Loucy (cell line): Measurements from ENCODE around the gene SSX2IP.

ENCODE experiments used
- H2AFZ ChIP-seq: fragments of 200-600 bp; sonication (generic); 2 replicates; pipeline ENCODE4 v1.6.0; 2016; ENCODE audit warnings: antibody characterized with exemption, mild to moderate bottlenecking, low read length, moderate library complexity
- H3F3A ChIP-seq: fragments of 200-600 bp; 2 replicates; pipeline ENCODE4 v1.6.0; 2016; ENCODE audit warnings: antibody characterized with exemption, low read depth, mild to moderate bottlenecking
- H3K27me3 ChIP-seq: fragments of 200-600 bp; sonication (generic); 2 replicates; pipeline ENCODE4 v1.6.1; 2014; ENCODE audit warnings: low read length, mild to moderate bottlenecking; ENCODE audit not compliant: insufficient read depth, poor library complexity, severe bottlenecking
- H3K36me3 ChIP-seq: fragments of 200-600 bp; sonication (generic); 2 replicates; pipeline ENCODE4 v1.6.1; 2016; ENCODE audit warnings: low read length; ENCODE audit not compliant: insufficient read depth
- H3K4me1 ChIP-seq: fragments of 200-600 bp; sonication (generic); 2 replicates; pipeline ENCODE4 v1.5.1; 2014; ENCODE audit warnings: low read length, mild to moderate bottlenecking; ENCODE audit not compliant: insufficient read depth, poor library complexity, severe bottlenecking
- H3K4me2 ChIP-seq: fragments of 200-600 bp; sonication (generic); 2 replicates; pipeline ENCODE4 v1.6.0; 2014; ENCODE audit warnings: antibody characterized with exemption, low read length, low read depth, mild to moderate bottlenecking; ENCODE audit not compliant: poor library complexity, severe bottlenecking
- H3K4me3 ChIP-seq: fragments of 200-600 bp; sonication (generic); 2 replicates; pipeline ENCODE4 v1.5.1; 2014; ENCODE audit warnings: low read length, mild to moderate bottlenecking, mixed read lengths; ENCODE audit not compliant: poor library complexity, severe bottlenecking
- H3K79me2 ChIP-seq: fragments of 200-600 bp; sonication (generic); 2 replicates; pipeline ENCODE4 v1.6.1; 2014; ENCODE audit warnings: low read length; ENCODE audit not compliant: insufficient read depth
- H3K9ac ChIP-seq: fragments of 200-600 bp; sonication (generic); 2 replicates; pipeline ENCODE4 v1.6.0; 2014; ENCODE audit warnings: mild to moderate bottlenecking, low read depth, low read length, moderate library complexity; ENCODE audit not compliant: poor library complexity, severe bottlenecking
- H3K9me2 ChIP-seq: fragments of 200-600 bp; sonication (generic); replicated peaks from 2 replicates; pipeline ENCODE4 v1.6.1; 2016; ENCODE audit warnings: low read depth, low read length, mixed read lengths
- H3K9me3 ChIP-seq: fragments of 200-600 bp; sonication (generic); 2 replicates; pipeline ENCODE4 v1.6.1; 2014; ENCODE audit warnings: mild to moderate bottlenecking, antibody characterized with exemption, low read length, low read depth; ENCODE audit not compliant: insufficient read depth
- H4K20me1 ChIP-seq: fragments of 200-600 bp; sonication (generic); 2 replicates; pipeline ENCODE4 v1.6.0; 2014; ENCODE audit warnings: antibody characterized with exemption, low read length, mild to moderate bottlenecking; ENCODE audit not compliant: insufficient read depth, poor library complexity, severe bottlenecking
- EZH2phosphoT487 ChIP-seq: fragments of 200-600 bp; IDR thresholded peaks from 2 replicates; pipeline ENCODE4 v1.6.1; 2018; ENCODE audit warnings: antibody characterized with exemption, mild to moderate bottlenecking, moderate library complexity, borderline replicate concordance
- TF ChIP-seq, protein P1 (sequence below): fragments of 200-600 bp; sonication (generic); conservative IDR thresholded peaks from 2 replicates; pipeline ENCODE4 v1.5.1; 2014; ENCODE audit warnings: mild to moderate bottlenecking, antibody characterized with exemption, low read length

SSX2IP gene

DNA sequence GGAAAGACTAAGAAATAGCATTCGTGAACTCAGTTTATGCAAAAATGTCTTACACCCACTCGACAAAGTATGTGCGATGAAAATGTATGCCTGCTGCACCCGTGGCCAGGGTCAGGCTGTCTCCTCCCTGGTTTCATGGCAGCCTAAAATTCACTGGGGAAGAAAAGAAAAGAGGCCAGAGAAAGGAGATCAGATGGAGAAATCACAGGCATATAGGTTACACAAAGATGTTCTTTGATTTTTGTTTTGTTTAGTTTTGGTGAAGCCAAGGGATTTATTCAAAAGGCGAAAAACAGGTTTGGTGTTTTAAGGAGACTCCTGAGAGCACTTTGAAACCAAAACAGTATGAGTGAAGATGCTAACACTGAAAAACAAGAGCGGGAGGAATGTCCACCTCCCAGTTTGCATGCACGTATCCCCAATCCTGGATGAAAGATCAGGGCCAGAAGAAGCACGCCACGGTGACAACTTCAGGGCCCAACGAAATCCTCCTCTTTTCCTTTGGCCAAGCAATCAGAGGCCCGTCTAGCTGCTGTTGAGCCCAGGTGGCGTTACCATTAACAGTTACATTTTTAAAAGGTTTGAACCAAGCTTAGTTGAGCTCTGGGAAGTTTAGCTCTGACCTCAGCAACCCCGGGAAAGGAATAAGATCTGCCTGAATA, 992 bp upstream of the SSX2IP start:
- Histone ChIP-seq H3K9me3 (no peaks in the 10 kb centered on the region), H3K9me2 (no peaks in the 10 kb centered on the region), H3K79me2 (peaks cover 39% of the 10 kb centered on the region), H3K4me2 (peak overlapping the region; percentile 92), H3K9ac (peak overlapping the region; percentile 86), H3K4me1 (peaks cover 55% of the 10 kb centered on the region), H2AFZ (peak overlapping the region; percentile 96), H3K27me3 (no peaks in the 10 kb centered on the region), H3F3A (no peaks in the 10 kb centered on the region), H4K20me1 (peaks cover 17% of the 10 kb centered on the region), H3K4me3 (peak overlapping the region; percentile 97), H3K36me3 (no peaks in the 10 kb centered on the region)
- TF ChIP-seq EZH2phosphoT487, result no peak
- TF ChIP-seq, protein P1, sequence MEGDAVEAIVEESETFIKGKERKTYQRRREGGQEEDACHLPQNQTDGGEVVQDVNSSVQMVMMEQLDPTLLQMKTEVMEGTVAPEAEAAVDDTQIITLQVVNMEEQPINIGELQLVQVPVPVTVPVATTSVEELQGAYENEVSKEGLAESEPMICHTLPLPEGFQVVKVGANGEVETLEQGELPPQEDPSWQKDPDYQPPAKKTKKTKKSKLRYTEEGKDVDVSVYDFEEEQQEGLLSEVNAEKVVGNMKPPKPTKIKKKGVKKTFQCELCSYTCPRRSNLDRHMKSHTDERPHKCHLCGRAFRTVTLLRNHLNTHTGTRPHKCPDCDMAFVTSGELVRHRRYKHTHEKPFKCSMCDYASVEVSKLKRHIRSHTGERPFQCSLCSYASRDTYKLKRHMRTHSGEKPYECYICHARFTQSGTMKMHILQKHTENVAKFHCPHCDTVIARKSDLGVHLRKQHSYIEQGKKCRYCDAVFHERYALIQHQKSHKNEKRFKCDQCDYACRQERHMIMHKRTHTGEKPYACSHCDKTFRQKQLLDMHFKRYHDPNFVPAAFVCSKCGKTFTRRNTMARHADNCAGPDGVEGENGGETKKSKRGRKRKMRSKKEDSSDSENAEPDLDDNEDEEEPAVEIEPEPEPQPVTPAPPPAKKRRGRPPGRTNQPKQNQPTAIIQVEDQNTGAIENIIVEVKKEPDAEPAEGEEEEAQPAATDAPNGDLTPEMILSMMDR, result no peak

DNA sequence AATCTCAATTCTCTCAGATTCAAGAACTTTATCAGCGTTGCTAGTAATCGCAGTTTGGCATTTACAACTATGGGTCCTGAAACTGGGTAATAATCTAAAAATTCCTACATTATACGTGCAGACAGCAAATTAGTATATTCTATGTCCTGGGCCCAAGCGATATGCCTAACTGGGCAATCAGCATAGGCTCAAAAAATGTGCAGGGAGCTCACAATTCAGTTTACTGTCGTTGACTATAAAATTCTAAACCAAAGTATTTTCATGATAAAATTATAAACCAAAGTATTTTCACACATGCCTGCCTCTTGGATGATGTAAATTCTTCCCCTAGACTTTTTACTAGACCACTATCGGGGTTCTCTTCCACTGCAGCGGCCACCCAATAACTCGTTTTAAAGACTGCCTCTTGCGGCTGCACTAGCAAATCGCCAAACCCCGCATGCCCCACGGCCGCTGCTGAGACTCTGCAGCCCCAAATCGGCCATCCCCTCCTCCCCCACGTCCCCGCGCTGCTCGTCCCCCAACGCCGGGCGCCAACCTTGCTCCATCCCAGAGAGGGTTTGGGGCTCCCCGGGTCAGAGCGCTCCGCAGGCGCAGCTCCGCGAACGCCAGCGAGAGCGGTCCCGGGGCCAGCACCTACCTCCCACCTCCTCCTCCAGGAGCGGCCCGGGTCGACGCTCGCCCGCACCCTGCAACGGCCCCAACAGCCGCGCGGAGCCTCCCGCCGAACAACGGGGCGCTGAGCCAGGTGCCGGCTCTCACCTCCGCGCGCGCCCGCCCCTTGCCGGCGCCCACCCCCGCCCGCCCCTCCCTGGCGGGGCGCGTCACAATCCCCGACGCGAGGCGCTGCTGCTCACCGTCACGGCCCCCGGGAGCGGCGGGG, 506 bp downstream of the SSX2IP start:
- peaks cover 52% of the 10 kb centered on the region for H3K79me2 ChIP-seq
- no peak for TF ChIP-seq EZH2phosphoT487
- TF ChIP-seq, protein P1, result peak; percentile 51

DNA sequence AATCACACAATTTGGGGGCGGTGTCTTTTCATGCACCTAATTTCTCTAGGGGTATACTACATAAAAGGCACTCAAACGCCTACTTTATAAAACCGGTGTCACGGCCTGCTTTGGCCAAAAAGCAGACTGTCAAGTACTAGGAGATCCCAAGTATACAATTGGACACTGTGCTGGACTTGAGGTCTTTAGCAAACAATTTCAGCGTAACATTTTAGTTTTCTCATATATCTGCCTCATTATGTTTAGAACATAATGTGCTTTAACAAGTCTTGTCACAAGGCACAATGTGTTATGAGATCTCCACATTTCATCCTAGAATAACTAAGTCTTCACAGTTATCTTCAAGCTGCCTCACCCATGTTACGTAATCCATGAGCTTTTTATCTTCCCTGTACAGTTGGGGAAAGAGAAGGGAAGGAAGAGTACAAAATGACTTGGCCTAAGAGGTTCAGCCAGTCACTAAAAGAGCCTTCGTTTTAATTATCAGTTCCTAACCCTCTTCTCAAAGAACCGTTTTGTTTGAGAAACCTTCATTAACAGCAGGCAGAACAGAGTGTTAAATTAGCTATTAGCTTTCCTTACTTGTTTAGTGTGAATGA, 1.7 kb downstream of the SSX2IP start:
- no peaks in the 10 kb centered on the region for H3K9me3 ChIP-seq
- H3K9ac ChIP-seq, result peak overlapping the region; percentile 86
- no peaks in the 10 kb centered on the region for H3K27me3 ChIP-seq
- peaks cover 23% of the 10 kb centered on the region for H4K20me1 ChIP-seq
- H3K36me3 ChIP-seq, result no peaks in the 10 kb centered on the region
- no peaks in the 10 kb centered on the region for H3F3A ChIP-seq
- H3K79me2 ChIP-seq, result peaks cover 64% of the 10 kb centered on the region
- peak overlapping the region; percentile 97 for H3K4me3 ChIP-seq
- TF ChIP-seq, protein P1, result no peak
- TF ChIP-seq EZH2phosphoT487, result no peak
- H3K4me1 ChIP-seq, result peaks cover 79% of the 10 kb centered on the region
- H2AFZ ChIP-seq, result no peak overlapping the region
- H3K9me2 ChIP-seq, result no peaks in the 10 kb centered on the region
- peak overlapping the region; percentile 85 for H3K4me2 ChIP-seq

More for the DNA sequence above, 506 bp downstream of the SSX2IP start:
- H2AFZ ChIP-seq, result peak overlapping the region; percentile 96
- peak overlapping the region; percentile 97 for H3K4me3 ChIP-seq
- H3F3A ChIP-seq, result no peaks in the 10 kb centered on the region
- H3K9ac ChIP-seq, result peak overlapping the region; percentile 86
- H3K27me3 ChIP-seq, result no peaks in the 10 kb centered on the region
- no peaks in the 10 kb centered on the region for H3K36me3 ChIP-seq
- no peaks in the 10 kb centered on the region for H3K9me3 ChIP-seq
- H4K20me1 ChIP-seq, result peaks cover 21% of the 10 kb centered on the region
- H3K9me2 ChIP-seq, result no peaks in the 10 kb centered on the region
- H3K4me2 ChIP-seq, result peak overlapping the region; percentile 85
- peaks cover 70% of the 10 kb centered on the region for H3K4me1 ChIP-seq
